Uterus (tissue), 4 donors: Measurements from ENCODE around the gene ABHD6. TPM values are rescaled to one million over a fixed set of nuclear protein-coding genes. Genes with fewer than 3 reads are reported as not detected.

ENCODE experiments used
- DNase-seq, 2 donors: peaks; one replicate each; pipeline ENCODE4 v3.0.0-alpha.2; 2019 to 2020
- H3K27ac ChIP-seq, 2 donors: fragments of 200-600 bp; sonication (generic); 1 replicate in 1 of 2; 2 replicates in 1 of 2; pipeline ENCODE4 v1.5.1; 2016 to 2018
- H3K27me3 ChIP-seq, 2 donors: fragments of 200-600 bp; sonication (generic); one replicate each; pipeline ENCODE4 v1.5.1; 2018 to 2019; ENCODE audit warnings: control low read depth in 1 of 2
- H3K36me3 ChIP-seq, 2 donors: fragments of 200-600 bp; sonication (generic); one replicate each; pipeline ENCODE4 v1.5.1; 2019; ENCODE audit warnings: control low read depth in 1 of 2
- H3K4me1 ChIP-seq, 2 donors: fragments of 200-600 bp; sonication (generic); one replicate each; pipeline ENCODE4 v1.5.1; 2018 to 2019; ENCODE audit warnings: control low read depth in 1 of 2
- H3K4me3 ChIP-seq, 2 donors: fragments of 200-600 bp; sonication (generic); 1 replicate in 1 of 2; 2 replicates in 1 of 2; pipeline ENCODE4 v1.5.1; 2018 to 2019; ENCODE audit warnings: mild to moderate bottlenecking in 1 of 2
- H3K9me3 ChIP-seq, 2 donors: fragments of 200-600 bp; sonication (generic); one replicate each; pipeline ENCODE4 v1.5.1; 2019; ENCODE audit warnings: control low read depth in 1 of 2
- CTCF ChIP-seq, 4 experiments: fragments of 200-600 bp in 2 of 4; fragments of 450-650 bp in 2 of 4; sonication (generic) in 2 of 4; IDR thresholded peaks; one replicate each; pipeline ENCODE4 v1.5.1; 2016 to 2019; ENCODE audit warnings: antibody characterized with exemption in 4 of 4, mild to moderate bottlenecking in 2 of 4, moderate library complexity in 1 of 4
- POLR2A ChIP-seq, 2 donors: fragments of 450-650 bp; IDR thresholded peaks; one replicate each; pipeline ENCODE4 v1.6.1; 2016; ENCODE audit warnings: antibody characterized with exemption in 2 of 2, mild to moderate bottlenecking in 1 of 2, moderate library complexity in 1 of 2
- intact Hi-C: fragments of 100-400 bp; cut with DNase I; formaldehyde crosslinking; loops from one replicate; pipeline ENCODE4 v1.15.1; 2023; ENCODE audit warnings: low total_unique reads
- total RNA-seq, 4 donors: library from RNA; depleted of rRNA in 3 of 4; stranded (reverse); fragments of >200 nt in 3 of 4; gene quantifications; one replicate each; pipeline versions ENCODE4 v1.1.0 to v1.2.4, GENCODE V29; 2014 to 2023
- donor health status: DM: yes; HTN: yes; CAD: no.

Gene ABHD6
- total RNA-seq, 4 donors from 2014 or later = 6.7 to 20.6 (median 15.8) TPM

- DNase-seq = no peak
- no peaks in the 10 kb centered on the region for H3K36me3 ChIP-seq
- H3K4me3 ChIP-seq = no peak overlapping the region
- no peak overlapping the region for H3K27ac ChIP-seq
- H3K27me3 ChIP-seq = no peaks in the 10 kb centered on the region
- no peak for TF ChIP-seq POLR2A (IDR thresholded peaks at IDR 0.05)
- no peak for TF ChIP-seq CTCF (IDR thresholded peaks at IDR 0.05)
- intact Hi-C loops = no loop called here
- H3K9me3 ChIP-seq = no peaks in the 10 kb centered on the region
- H3K4me1 ChIP-seq = no peaks in the 10 kb centered on the region
These were observed 6.6 kb upstream of the ABHD6 start for GRCh38 chr3:58230876-58231552.

GRCh38 chr3:58231666-58232065, 5.9 kb upstream of the ABHD6 start:
- intact Hi-C loops = no loop called here
- no peak for DNase-seq
- no peaks in the 10 kb centered on the region for H3K27me3 ChIP-seq
- TF ChIP-seq POLR2A (IDR thresholded peaks at IDR 0.05) (no peak), CTCF (IDR thresholded peaks at IDR 0.05) (no peak)
- no peak overlapping the region for H3K4me3 ChIP-seq
- no peaks in the 10 kb centered on the region for H3K9me3 ChIP-seq
- H3K27ac ChIP-seq = no peak overlapping the region
- H3K36me3 ChIP-seq = no peaks in the 10 kb centered on the region
- H3K4me1 ChIP-seq = peaks cover 0 to under 1% of the 10 kb centered on the region in 2 donors

- H3K4me3 ChIP-seq = no peak overlapping the region
- no peak for DNase-seq
- no peaks in the 10 kb centered on the region for H3K27me3 ChIP-seq
- H3K36me3 ChIP-seq = no peaks in the 10 kb centered on the region
- intact Hi-C loops = no loop called here
- H3K4me1 ChIP-seq = peaks cover 0 to 4% of the 10 kb centered on the region in 2 donors
- no peak overlapping the region for H3K27ac ChIP-seq
- no peaks in the 10 kb centered on the region for H3K9me3 ChIP-seq
- TF ChIP-seq CTCF (IDR thresholded peaks at IDR 0.05) = no peak
- TF ChIP-seq POLR2A (IDR thresholded peaks at IDR 0.05) = no peak
These were observed 3.1 kb upstream of the ABHD6 start for GRCh38 chr3:58234516-58234931.

GRCh38 chr3:58235970-58236369, 1.6 kb upstream of the ABHD6 start:
- intact Hi-C loops = no loop called here
- DNase-seq = no peak
- H3K9me3 ChIP-seq = no peaks in the 10 kb centered on the region

More at GRCh38 chr3:58235970-58236369, 1.6 kb upstream of the ABHD6 start:
- Histone ChIP-seq H3K36me3 (no peaks in the 10 kb centered on the region), H3K27ac (no peak overlapping the region), H3K4me3 (no peak overlapping the region), H3K27me3 (no peaks in the 10 kb centered on the region), H3K4me1 (peaks cover 0 to 4% of the 10 kb centered on the region in 2 donors)
- TF ChIP-seq POLR2A (IDR thresholded peaks at IDR 0.05) = no peak
- no peak for TF ChIP-seq CTCF (IDR thresholded peaks at IDR 0.05)
